Measurements from ENCODE around the gene AP3S1.

- TF ChIP-seq CTCF (IDR thresholded peaks at IDR 0.05) (no peak), POLR2A (IDR thresholded peaks at IDR 0.05) (no peak)
Observed at GRCh38 chr5:115954144-115954543, 112.4 kb downstream of the AP3S1 start.

All from right lobe of liver (tissue), 4 donors.